Urinary bladder (tissue), 4 donors: ENCODE data around the gene IFT74. TPM values are rescaled to one million over a fixed set of nuclear protein-coding genes. Genes with fewer than 3 reads are reported as not detected.
"Not testable (repeated sequence)": the region's sequence is repeated elsewhere in the genome, so short reads cannot be mapped to it uniquely, and the experiment has no call there.

Experiments
- DNase-seq: peaks from one replicate; pipeline ENCODE4 v3.0.0-alpha.2; 2015; ENCODE audit errors: extremely low spot score
- H3K27ac ChIP-seq: one replicate; pipeline ENCODE4 v1.5.1; 2013; ENCODE audit warnings: low read depth, mild to moderate bottlenecking, moderate library complexity
- H3K36me3 ChIP-seq: one replicate; pipeline ENCODE4 v1.6.1; 2013; ENCODE audit warnings: mild to moderate bottlenecking, moderate library complexity; ENCODE audit not compliant: insufficient read depth
- H3K4me1 ChIP-seq: one replicate; pipeline ENCODE4 v1.6.1; 2013; ENCODE audit warnings: mild to moderate bottlenecking, moderate library complexity; ENCODE audit not compliant: insufficient read depth
- H3K4me3 ChIP-seq: one replicate; pipeline ENCODE4 v1.5.1; 2013; ENCODE audit warnings: low read depth, low read length
- WGBS: extraction: QIAGEN DNeasy Blood & Tissue Kit; methylation state at CpG from one replicate; pipeline ENCODE4 v1.1.7; 2013; 5-methylcytosine and 5-hydroxymethylcytosine counted together
- polyA plus RNA-seq: library from polyadenylated mRNA; stranded (reverse); fragments of 200-250 nt; gene quantifications from one replicate; pipeline ENCODE4 v1.2.3, GENCODE V29; 2013
- total RNA-seq: library from RNA; depleted of rRNA; stranded (reverse); fragments of >200 nt; gene quantifications from one replicate; pipeline ENCODE4 v1.2.3, GENCODE V29; 2014
- donor health status: healthy with polysubstance abuse.
- donor health status: healthy.

Gene IFT74
- total and polyA plus RNA-seq, 2 donors, result 10.0 to 39.6 TPM

DNA sequence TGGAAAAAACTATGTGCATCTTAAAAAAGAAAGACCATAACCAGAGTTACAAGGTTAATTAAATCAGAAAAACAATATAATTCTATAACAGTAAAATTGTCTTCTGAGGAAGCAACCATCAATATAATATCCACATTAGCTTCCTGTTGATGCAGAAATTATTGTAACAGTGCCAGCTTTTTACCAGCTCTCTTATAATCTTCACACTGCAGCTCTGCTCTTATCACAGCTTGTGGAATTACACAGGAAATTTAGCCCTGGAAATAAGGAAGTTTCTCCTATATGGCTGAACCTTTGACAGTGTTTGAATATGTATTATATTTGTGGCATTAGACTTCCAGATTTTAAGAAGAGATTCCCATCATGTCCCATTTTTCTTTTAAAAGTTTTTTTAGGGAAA is 103.7 kb downstream of the IFT74 start:
- Histone ChIP-seq H3K27ac (no peak overlapping the region), H3K4me1 (no peaks in the 10 kb centered on the region), H3K4me3 (no peak overlapping the region), H3K36me3 (peaks cover 2% of the 10 kb centered on the region)
- no peak for DNase-seq

DNA sequence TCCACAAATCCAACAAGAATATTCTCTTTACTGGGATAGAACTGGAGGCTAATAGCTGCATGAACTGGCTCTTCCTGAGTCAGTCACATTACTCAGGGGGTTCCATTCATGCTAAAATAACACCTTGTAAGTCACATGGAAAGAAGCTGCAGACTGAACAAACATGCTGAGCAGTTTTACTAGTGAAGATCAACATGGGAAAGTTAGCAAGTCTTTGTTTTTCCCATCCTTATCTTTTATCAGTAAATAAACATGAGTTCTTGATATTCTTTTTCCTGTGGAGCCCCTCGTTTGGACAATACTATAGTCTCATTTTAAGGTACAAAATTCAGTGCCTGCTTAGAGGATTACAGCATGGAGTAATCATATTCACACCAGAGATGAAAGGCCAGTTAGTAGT is 109.1 kb downstream of the IFT74 start:
- 63% methylated on average over 1 of the region's 1 CpG for WGBS
- Histone ChIP-seq H3K36me3 (peaks cover 5% of the 10 kb centered on the region), H3K4me3 (no peak overlapping the region)

DNA sequence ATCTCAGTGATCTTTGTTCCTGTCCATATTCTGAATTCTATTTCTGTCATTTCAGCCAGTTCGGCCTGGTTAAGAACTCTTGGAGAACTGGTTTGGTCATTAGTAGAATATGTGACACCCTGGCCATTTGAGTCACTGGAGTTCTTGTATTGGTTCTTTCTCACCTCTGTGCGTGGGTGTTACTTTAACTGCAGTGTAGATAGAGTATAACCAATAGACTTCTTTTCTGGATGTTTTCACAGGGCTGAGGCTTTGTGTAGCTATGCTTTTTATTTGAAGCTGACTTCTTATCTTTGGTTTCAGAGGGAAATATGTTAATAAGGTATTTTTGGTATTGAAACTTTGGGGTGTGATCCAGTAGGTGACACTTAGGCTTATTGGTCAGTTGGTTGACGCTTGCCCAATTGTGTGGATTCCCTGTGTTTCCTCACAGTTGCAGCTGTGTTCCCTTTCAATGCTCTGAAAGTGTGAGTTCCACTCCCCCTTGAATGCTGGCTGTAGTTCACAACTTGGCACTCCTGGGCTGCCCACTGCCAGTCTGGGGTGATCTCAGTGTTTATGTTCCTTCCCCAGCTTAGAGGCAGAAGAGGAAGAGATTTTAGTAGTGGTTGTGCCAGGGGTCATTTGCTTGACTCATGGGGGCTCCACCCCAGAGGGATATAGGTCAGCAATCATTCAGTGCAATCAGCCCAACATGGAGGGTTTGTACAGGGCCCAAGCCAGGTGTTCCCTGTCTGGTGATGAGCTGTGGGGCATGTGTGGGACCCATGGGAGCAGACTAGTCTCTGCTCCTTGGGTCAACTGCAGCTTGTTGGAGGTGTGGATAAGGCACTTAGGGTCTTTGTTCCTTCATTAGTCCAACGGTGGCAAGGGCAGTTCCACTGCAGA is 117.9 kb downstream of the IFT74 start:
- Histone ChIP-seq H3K36me3 (no peaks in the 10 kb centered on the region), H3K4me3 (no peak overlapping the region), H3K27ac (no peak overlapping the region), H3K4me1 (no peaks in the 10 kb centered on the region)
- WGBS, result 70% methylated on average over 4 of the region's 4 CpGs
- DNase-seq, result no peak

More for the DNA sequence above, 109.1 kb downstream of the IFT74 start:
- no peaks in the 10 kb centered on the region for H3K4me1 ChIP-seq
- no peak for DNase-seq
- H3K27ac ChIP-seq, result no peak overlapping the region

DNA sequence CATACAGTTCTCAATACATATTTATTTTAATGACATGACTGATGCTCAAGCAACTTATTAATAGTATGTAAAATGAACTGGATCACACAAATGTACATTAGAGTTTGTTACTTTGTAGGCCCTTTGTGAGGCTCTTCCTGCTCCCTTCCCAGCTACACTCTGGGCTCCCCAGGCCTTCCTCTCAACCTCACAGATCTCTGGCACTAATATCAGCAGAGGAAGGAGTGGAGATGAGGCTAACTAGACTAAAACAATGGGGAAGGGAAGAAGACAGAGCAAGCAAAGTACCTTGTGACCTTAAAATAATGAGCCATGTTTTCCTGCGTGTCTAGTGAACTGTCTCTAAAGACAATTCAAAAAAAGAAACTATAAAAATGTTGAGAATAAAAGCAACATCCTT is 122.5 kb downstream of the IFT74 start:
- no peaks in the 10 kb centered on the region for H3K4me1 ChIP-seq
- H3K4me3 ChIP-seq, result no peak overlapping the region
- H3K27ac ChIP-seq, result no peak overlapping the region
- no peak for DNase-seq
- peaks cover 1% of the 10 kb centered on the region for H3K36me3 ChIP-seq
- WGBS, result 65% methylated on average over 1 of the region's 1 CpG

DNA sequence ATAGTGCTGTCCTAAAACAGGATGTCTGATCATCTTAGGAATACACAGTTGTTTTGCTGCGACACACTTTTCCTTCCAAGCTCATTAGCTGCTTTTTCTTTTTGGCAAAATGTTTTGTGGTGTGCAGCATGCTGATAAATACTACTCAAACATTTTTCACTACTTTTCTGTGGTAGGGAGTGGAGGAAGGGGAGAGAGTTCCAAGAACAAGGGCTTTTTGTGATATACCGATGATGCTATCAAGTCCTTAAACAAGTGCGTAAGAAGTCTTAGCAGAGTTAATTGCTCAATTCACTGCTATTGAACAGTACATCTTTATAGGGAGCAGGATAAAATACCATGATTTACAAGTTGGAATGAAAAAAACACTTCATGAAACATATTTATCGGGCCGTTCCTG is 129.2 kb downstream of the IFT74 start:
- Histone ChIP-seq H3K4me3 (no peak overlapping the region), H3K36me3 (no peaks in the 10 kb centered on the region), H3K4me1 (no peaks in the 10 kb centered on the region), H3K27ac (no peak overlapping the region)
- WGBS, result 77% methylated on average over 5 of the region's 5 CpGs
- no peak for DNase-seq

DNA sequence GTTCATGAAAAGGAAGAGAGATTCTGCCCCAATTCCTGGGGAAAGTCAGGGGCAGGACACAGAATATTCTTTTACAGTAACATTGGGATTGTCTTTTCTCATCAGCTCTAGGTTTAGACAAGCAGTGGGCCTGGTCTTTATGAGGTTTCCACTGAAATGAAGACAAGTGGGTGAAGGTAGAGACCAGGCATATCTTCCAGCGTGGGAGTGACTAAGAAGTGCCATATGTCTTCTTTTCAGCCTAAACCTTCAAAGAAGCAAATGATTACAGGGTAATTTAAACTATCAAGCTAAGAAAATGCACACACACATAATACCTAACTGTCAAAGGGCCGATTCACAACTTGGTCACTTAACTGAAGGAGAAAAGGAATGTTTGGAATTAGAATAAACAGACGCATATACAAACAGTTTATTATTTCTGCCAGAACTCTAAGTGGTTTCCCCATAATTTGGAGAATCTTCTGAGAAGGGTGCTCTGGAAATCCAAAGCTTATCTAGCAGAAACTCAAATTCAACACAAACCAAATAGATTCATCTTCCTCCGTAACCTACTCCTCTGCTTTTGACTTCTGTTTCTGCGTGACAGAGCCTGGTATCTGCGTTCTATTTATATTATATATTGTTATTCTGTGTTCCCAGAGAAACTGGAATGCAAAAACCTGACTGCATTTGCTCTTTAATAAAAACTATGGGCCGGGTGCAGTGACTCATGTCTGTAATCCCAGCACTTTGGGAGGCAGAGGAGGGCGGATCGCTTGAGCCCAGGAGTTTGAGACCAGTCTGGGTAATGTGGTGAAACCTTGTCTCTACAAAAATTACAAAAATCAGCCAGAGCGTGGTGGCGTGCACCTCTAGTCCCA is 130.8 kb downstream of the IFT74 start:
- no peak overlapping the region for H3K4me3 ChIP-seq
- H3K36me3 ChIP-seq, result no peaks in the 10 kb centered on the region
- peak overlapping the region; percentile 2 for H3K27ac ChIP-seq
- 25% methylated on average over 11 of the region's 11 CpGs for WGBS
- H3K4me1 ChIP-seq, result no peaks in the 10 kb centered on the region
- DNase-seq, result no peak

DNA sequence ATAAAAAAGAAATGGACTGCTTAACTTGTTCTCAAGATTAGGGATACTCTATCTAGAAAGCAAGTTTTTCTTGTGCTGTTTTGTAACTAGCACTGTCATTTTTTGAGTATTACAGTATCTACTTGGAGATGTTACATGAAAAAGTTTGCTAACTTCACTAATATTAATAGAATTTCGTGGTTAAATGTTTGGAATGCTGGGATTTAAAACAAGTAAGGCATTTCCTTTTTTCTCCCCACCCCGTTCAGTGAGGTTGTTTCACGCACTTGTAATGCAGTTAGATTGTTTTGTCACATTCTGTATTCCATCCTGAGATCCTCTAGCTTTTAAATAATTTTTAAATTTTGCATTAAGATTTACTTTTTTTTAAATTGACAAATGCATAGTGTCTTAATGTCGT is 132.8 kb downstream of the IFT74 start:
- Histone ChIP-seq H3K27ac (no peak overlapping the region), H3K4me1 (no peaks in the 10 kb centered on the region), H3K36me3 (no peaks in the 10 kb centered on the region), H3K4me3 (no peak overlapping the region)
- 54% methylated on average over 4 of the region's 4 CpGs for WGBS
- no peak for DNase-seq

DNA sequence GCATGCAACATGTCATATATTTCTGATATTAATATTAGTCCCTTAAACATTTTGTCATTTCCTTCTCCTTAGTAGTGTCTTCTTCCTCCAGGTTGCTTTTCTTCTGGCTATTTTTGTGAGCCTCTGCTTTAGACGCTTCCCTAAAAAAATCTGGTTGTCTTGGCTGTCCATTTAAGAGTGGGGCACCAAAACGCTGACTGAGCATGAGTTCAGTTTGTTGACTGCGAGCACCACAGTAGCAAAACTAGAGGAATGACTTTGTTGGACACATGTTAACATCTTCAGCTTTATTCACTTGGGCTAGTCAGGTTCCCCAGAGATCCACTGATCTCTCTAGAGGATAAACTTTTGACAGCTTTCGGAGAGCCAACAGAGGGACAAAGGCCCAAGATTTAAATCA is 133.5 kb downstream of the IFT74 start:
- no peaks in the 10 kb centered on the region for H3K4me1 ChIP-seq
- 90% methylated on average over 4 of the region's 4 CpGs for WGBS

DNA sequence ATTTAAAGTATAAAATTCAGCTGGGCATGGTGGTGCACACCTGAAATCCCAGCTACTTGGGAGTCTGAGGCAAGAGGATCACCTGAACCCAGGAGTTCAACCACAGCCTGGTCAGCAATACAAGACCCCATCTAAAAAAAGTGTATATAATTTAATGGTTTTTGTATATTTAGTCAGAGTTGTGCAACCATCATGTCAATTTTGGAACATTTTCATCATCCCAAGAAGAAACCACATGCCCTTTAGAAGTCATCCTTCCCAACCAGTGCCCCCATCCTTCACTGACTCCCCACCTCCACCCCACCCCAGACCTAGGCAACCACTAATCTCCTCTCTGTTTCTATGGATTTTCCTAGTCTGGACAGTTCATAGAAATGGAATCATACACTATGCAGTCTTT is 134.0 kb downstream of the IFT74 start:
- Histone ChIP-seq H3K4me1 (no peaks in the 10 kb centered on the region), H3K27ac (no peak overlapping the region)

More for the DNA sequence above, 133.5 kb downstream of the IFT74 start:
- Histone ChIP-seq H3K36me3 (no peaks in the 10 kb centered on the region), H3K27ac (no peak overlapping the region), H3K4me3 (no peak overlapping the region)
- DNase-seq, result no peak

DNA sequence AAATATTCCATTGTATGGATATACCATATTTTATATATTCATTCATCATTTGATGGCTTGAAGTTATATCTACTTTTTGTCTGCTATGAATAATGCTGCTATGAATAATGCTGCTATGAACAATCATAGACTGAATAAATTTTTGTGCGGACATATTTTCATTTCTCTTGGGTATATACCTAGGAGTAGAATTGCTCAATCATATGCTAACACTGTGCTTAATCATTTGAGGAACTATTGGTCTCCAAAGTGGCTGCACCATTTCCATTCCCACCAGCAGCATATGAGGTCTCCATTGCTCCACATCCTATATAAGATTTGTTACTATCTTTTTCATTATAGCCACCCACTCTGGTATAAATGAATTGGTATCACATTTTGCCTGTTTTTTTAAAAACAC is 134.5 kb downstream of the IFT74 start:
- Histone ChIP-seq H3K27ac (no peak overlapping the region), H3K36me3 (no peaks in the 10 kb centered on the region), H3K4me3 (no peak overlapping the region), H3K4me1 (no peaks in the 10 kb centered on the region)
- 96% methylated on average over 1 of the region's 1 CpG for WGBS
- no peak for DNase-seq

More for the DNA sequence above, 134.0 kb downstream of the IFT74 start:
- Histone ChIP-seq H3K4me3 (no peak overlapping the region), H3K36me3 (no peaks in the 10 kb centered on the region)
- no peak for DNase-seq

DNA sequence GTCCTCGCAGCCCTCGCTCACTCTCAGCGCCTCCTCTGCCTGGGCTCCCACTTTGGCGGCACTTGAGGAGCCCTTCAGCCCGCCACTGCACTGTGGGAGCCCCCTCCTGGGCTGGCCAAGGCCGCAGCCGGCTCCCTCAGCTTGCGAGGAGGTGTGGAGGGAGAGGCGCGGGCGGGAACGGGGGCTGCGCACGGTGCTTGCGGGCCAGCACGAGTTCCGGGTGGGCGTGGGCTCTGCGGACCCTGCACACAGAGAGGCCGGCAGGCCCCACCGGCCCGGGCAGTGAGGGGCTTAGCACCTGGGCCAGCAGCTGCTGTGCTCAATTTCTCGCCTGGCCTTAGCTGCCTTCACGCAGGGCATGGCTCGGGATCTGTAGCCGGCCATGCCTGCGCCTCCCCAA is 136.3 kb downstream of the IFT74 start:
- WGBS, result 95% methylated on average over 27 of the region's 27 CpGs
- H3K4me3 ChIP-seq, DNase-seq, H3K27ac ChIP-seq, H3K4me1 ChIP-seq, H3K36me3 ChIP-seq: not testable (repeated sequence)

DNA sequence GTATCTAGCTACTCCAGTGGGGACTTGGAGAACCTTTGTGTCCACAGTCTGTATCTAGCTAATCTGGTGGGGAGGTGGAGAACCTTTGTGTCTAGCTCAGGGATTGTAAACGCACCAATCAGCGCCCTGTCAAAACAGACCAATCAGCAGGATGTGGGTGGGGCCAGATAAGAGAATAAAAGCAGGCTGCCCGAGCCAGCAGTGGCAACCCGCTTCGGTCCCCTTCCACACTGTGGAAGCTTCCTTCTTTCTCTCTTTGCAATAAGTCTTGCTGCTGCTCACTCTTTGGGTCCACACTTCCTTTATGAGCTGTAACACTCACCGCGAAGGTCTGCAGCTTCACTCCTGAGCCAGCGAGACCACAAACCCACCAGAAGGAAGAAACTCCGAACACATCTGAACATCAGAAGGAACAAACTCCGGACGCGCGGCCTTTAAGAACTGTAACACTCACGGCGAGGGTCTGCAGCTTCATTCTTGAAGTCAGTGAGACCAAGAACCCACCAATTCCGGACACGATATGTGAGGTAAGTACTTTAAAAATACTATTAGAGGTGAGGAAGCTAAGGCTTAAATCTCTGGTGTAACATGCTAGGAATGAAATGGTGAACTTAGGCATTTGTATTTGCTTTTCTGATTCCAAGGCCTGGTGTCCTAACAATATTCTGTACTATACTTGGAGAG is 137.3 kb downstream of the IFT74 start:
- not testable (repeated sequence) for H3K4me3 ChIP-seq, DNase-seq, H3K4me1 ChIP-seq, H3K27ac ChIP-seq, H3K36me3 ChIP-seq
- WGBS, result 85% methylated on average over 17 of the region's 17 CpGs

DNA sequence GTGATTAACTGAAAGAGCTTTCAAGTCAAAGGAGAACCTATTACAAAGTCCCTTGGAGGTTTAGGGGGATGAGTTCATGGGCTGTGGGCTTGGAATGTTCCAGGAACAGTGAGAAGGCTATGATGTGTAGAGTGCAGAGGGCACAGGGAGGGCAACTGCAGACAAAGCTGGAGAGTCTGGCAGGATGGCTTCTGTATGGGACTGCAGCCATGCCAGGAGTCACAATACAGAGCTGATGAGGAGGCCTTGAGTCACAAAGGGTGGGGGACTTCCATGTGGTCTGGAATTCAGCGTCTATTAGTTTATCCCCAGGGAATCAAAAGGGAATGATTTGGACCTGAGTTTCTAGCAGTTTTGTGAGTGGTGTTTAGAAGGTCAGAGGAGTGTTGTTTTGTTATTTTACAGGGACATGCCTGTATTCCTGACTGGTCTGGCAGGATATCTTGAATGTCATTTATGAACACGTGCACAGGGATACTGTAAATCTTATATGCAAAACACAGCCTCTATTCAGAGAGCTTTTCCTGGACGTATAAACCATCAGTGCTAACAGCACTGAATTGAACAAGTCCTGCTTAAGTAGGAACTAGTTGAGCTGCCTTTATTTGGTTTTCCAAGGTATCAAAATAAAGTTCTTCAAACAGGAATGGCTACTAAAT is 138.6 kb downstream of the IFT74 start:
- 27% methylated on average over 3 of the region's 3 CpGs for WGBS
- H3K4me1 ChIP-seq, result no peaks in the 10 kb centered on the region
- no peak for DNase-seq

More for the DNA sequence above, 138.6 kb downstream of the IFT74 start:
- Histone ChIP-seq H3K4me3 (no peak overlapping the region), H3K27ac (no peak overlapping the region), H3K36me3 (no peaks in the 10 kb centered on the region)
